K562 (cell line): ENCODE results near the gene PNPLA7. TPM values are rescaled to one million over a fixed set of nuclear protein-coding genes. Genes with fewer than 3 reads are reported as not detected.
"Not testable (repeated sequence)": the region's sequence is repeated elsewhere in the genome, so short reads cannot be mapped to it uniquely, and the experiment has no call there.

Experiments
- ATAC-seq: fragments of 200-7000 bp; cut with Tn5 transposase; 3 replicates; pipeline ENCODE4 v1.9.1; 2020; ENCODE audit warnings: moderate library complexity
- BruUV-seq: library from RNA; stranded (reverse); fragments of 400-500 nt; replicated peaks from 2 replicates; lab custom pipeline; 2021; lab: Mats Ljungman, UMichigan
- CTCF ChIA-PET: fragments of 300-600 bp; formaldehyde crosslinking; extraction: SDS; loops from one replicate; lab custom pipeline; 2021; ENCODE audit warnings: low intra/inter-chr PET ratio; lab: Yijun Ruan, JAX
- POLR2A ChIA-PET: fragments of 300-600, 350-650 bp; sonication (Branson Sonifier 250); formaldehyde crosslinking; extraction: SDS; loops from one replicate; lab custom pipeline; 2021; ENCODE audit warnings: antibody characterized with exemption, inconsistent platforms; lab: Yijun Ruan, JAX
- DNase-seq, 4 experiments: peaks; one replicate each; pipeline versions ENCODE4 v3.0.0 to v3.0.0-alpha.2; 2011 to 2018; ENCODE audit warnings: low spot score in 3 of 4, mixed read lengths in 3 of 4; ENCODE audit errors: extremely low read depth in 1 of 4
- FAIRE-seq: peaks from 2 replicates; lab custom pipeline; 2011; peaks lifted over from hg19 to GRCh38; lab: Jason Lieb, UNC
- H2AFZ ChIP-seq: 2 replicates; pipeline ENCODE4 v1.6.0; 2011; ENCODE audit warnings: low read depth, low read length, control low read depth, inconsistent platforms
- H3K27ac ChIP-seq: fragments of 200-600 bp; 3 replicates; pipeline ENCODE4 v1.8.0; 2011; ENCODE audit warnings: low read depth, mild to moderate bottlenecking, control low read depth, inconsistent platforms, low read length, moderate library complexity, mixed read lengths; ENCODE audit errors: extremely low read depth
- H3K27me3 ChIP-seq, 2 experiments: fragments of 300-600 bp in 1 of 2; 2 replicates in 1 of 2; 3 replicates in 1 of 2; pipeline versions ENCODE4 v1.6.0 to v1.8.0; 2011; ENCODE audit warnings: inconsistent platforms in 2 of 2, low read length in 2 of 2, mild to moderate bottlenecking in 1 of 2, mixed read lengths in 1 of 2, moderate library complexity in 1 of 2; ENCODE audit not compliant: control insufficient read depth in 2 of 2, insufficient read depth in 2 of 2
- H3K36me3 ChIP-seq: fragments of 300-600 bp; 3 replicates; pipeline ENCODE4 v1.8.0; 2011; ENCODE audit warnings: mild to moderate bottlenecking, low read length, inconsistent platforms; ENCODE audit not compliant: control insufficient read depth, insufficient read depth
- H3K4me1 ChIP-seq, 2 experiments: fragments of 200-600 bp in 1 of 2; replicated peaks in 1 of 2; 2 replicates in 1 of 2; 3 replicates in 1 of 2; pipeline versions ENCODE4 v1.5.1 to v1.8.0; 2011; ENCODE audit warnings: inconsistent platforms in 2 of 2, low read length in 2 of 2, mild to moderate bottlenecking in 1 of 2, mixed read lengths in 1 of 2, moderate library complexity in 1 of 2; ENCODE audit not compliant: control insufficient read depth in 2 of 2, insufficient read depth in 2 of 2
- H3K4me2 ChIP-seq: 2 replicates; pipeline ENCODE4 v1.6.1; 2011; ENCODE audit warnings: low read length, control low read depth, inconsistent platforms, mixed read lengths; ENCODE audit not compliant: insufficient read depth
- H3K4me3 ChIP-seq: fragments of 200-600 bp; sonication (generic), shearing (Covaris generic); 2 replicates; pipeline ENCODE4 v1.5.1; 2016; ENCODE audit warnings: control low read depth, inconsistent platforms
- H3K79me2 ChIP-seq: fragments of 200-600 bp; 3 replicates; pipeline ENCODE4 v1.8.0; 2011; ENCODE audit warnings: low read length, inconsistent platforms; ENCODE audit not compliant: control insufficient read depth, insufficient read depth
- H3K9ac ChIP-seq, 2 experiments: 2 replicates each; pipeline versions ENCODE4 v1.6.0 to v1.6.1; 2011; ENCODE audit warnings: low read depth in 2 of 2, low read length in 2 of 2, control low read depth in 1 of 2, inconsistent platforms in 1 of 2, mild to moderate bottlenecking in 1 of 2, mixed read lengths in 1 of 2; ENCODE audit not compliant: insufficient read depth in 1 of 2
- H3K9me1 ChIP-seq: one replicate; pipeline ENCODE4 v1.6.0; 2011; ENCODE audit warnings: inconsistent platforms, mild to moderate bottlenecking, low read length, moderate library complexity; ENCODE audit not compliant: control insufficient read depth, insufficient read depth
- H3K9me3 ChIP-seq: replicated peaks from 2 replicates; pipeline ENCODE4 v1.5.1; 2011; ENCODE audit warnings: low read depth, low read length, inconsistent platforms; ENCODE audit not compliant: control insufficient read depth, insufficient read depth
- H4K20me1 ChIP-seq: replicated peaks from 2 replicates; pipeline ENCODE4 v1.6.1; 2011; ENCODE audit warnings: low read length, inconsistent platforms, mixed read lengths; ENCODE audit not compliant: control insufficient read depth, insufficient read depth
- CCNT2 ChIP-seq: IDR thresholded peaks from 2 replicates; pipeline ENCODE4 v1.6.1; 2011; ENCODE audit warnings: borderline replicate concordance, low read depth, mild to moderate bottlenecking, moderate library complexity, mixed read lengths, low read length; ENCODE audit not compliant: insufficient read length; ENCODE audit errors: extremely low read depth
- HMGN3 ChIP-seq: IDR thresholded peaks from 2 replicates; pipeline ENCODE4 v1.6.1; 2011; ENCODE audit warnings: borderline replicate concordance, low read depth, mild to moderate bottlenecking, mixed read lengths, low read length; ENCODE audit not compliant: insufficient read length; ENCODE audit errors: extremely low read depth
- TAF1 ChIP-seq: IDR thresholded peaks from 2 replicates; pipeline ENCODE4 v1.6.1; 2011; ENCODE audit warnings: mild to moderate bottlenecking, low read length, moderate library complexity; ENCODE audit not compliant: insufficient read depth, control insufficient read depth, severe bottlenecking; ENCODE audit errors: extremely low read depth
- ZNF696 ChIP-seq: fragments of 250-450 bp; sonication (Bioruptor Pico); conservative IDR thresholded peaks from 2 replicates; pipeline ENCODE4 v1.4.0; 2020; ENCODE audit warnings: mild to moderate bottlenecking, moderate library complexity
- WGBS: fragments of 100-300 bp; shearing (Covaris generic); methylation state at CpG from one replicate; pipeline ENCODE4 v1.1.6; 2016; ENCODE audit warnings: low coverage, mixed read lengths; ENCODE audit not compliant: insufficient coverage; ENCODE audit errors: missing lambda C conversion rate; 5-methylcytosine and 5-hydroxymethylcytosine counted together
- in situ Hi-C: fragments of 300-500 bp; cut with MboI; formaldehyde crosslinking; loops from 4 replicates; pipeline ENCODE4 v1.15.0; 2018; ENCODE audit warnings: inconsistent platforms, mixed read lengths
- intact Hi-C: fragments of 100-400 bp; cut with micrococcal nuclease; formaldehyde crosslinking; loops from 2 replicates; pipeline ENCODE4 v1.14.2; 2022
- polyA plus RNA-seq, 8 experiments: library from polyadenylated mRNA; depleted of rRNA in 4 of 8; stranded (reverse) in 5 of 8; unstranded in 3 of 8; fragments of >200 nt; fragmentation: Nextera tagmentation in 2 of 8; fragmentation: Illumina TruSeq in 1 of 8; extraction: Ambion mirVana in 2 of 8; extraction: Trizol in 1 of 8; gene quantifications; 2 replicates each; pipeline versions ENCODE4 v1.2.1 to v1.2.3, GENCODE V29; 2011 to 2014; ENCODE audit warnings: inconsistent platforms in 1 of 8, missing spikeins in 1 of 8
- total RNA-seq, 7 experiments: library from RNA; depleted of rRNA in 6 of 7; stranded (reverse); fragments of >200 nt in 6 of 7; fragmentation: Illumina TruSeq in 2 of 7; extraction: Trizol in 2 of 7; gene quantifications; 2 replicates each; pipeline versions ENCODE4 v1.2.1 to v1.2.3, GENCODE V29; 2011 to 2021; ENCODE audit warnings: low replicate concordance in 1 of 7
- TF ChIP-seq, protein P1 (sequence below), 3 experiments: fragments of 200-800 bp in 1 of 3; sonication (Bioruptor generic) in 1 of 3; sonication (generic) in 1 of 3; formaldehyde crosslinking in 1 of 3; IDR thresholded peaks; 2 replicates each; pipeline versions ENCODE4 v1.6.1 to v1.8.0; 2016 to 2022; ENCODE audit warnings: mild to moderate bottlenecking in 2 of 3, missing compliant biosample characterization in 2 of 3, missing genetic modification characterization in 2 of 3, missing genetic modification reagents in 1 of 3

Gene PNPLA7
- total and polyA plus RNA-seq, 9 of the 15 experiments (the other 6 are each of a cell fraction or from before 2014, with no cell fraction given), result 0.01 to 0.85 (median 0.19) TPM; not detected in 1

DNA sequence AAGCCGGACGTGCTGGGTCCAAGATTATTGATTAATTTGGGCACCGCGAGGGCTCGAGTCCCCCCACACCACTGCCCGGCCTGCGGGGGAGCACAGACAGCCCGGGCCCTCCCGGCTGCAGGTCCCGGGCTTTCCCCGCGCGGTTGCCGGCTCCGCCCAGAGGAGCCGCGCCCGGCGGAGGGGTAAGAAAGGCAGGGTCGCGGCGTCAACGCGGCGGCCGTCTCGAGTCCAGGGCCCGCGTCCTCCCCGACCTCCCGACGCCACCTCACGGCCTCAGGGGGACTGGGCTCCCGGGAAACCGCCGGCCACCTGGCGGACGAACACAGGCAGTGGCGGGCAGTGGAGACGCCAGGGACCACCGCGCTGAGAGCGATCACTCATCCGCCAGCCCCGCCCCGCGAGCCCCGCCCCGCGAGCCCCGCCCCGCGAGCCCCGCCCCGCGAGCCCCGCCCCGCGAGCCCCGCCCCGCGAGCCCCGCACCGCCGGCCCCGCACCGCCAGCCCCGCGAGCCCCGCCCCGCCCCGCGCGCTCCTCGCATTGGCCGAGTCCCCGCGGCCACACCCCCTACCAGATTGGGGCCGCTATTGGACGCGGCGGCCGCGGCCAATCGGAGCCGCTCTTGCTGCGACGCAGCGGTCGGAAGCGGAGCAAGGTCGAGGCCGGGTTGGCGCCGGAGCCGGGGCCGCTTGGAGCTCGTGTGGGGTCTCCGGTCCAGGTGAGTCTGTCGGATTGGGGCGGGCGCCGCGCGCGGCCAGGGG, 1.2 kb upstream of the PNPLA7 start, which contains the start of gene MRPL41 (continued):
- TF ChIP-seq HMGN3 (peak; percentile 47), ZNF696 (no peak), TAF1 (peak; percentile 81), CCNT2 (peak; percentile 26)

DNA sequence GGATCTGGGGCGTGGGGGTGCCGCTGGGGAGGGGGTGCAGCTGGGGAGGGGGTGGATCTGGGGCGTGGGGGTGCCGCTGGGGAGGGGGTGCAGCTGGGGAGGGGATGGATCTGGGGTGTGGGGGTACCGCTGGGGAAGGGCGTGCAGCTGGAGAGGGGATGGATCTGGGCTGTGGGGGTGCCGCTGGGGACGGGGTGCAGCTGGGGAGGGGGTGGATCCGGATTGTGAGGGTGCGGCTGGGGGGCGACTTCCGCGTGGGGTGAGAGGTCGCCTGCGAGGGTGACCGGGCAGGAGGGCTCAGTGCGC, 709 bp upstream of the PNPLA7 start:
- H3K9ac ChIP-seq, result peak overlapping the region; percentile 64 to 94; a peak in 3 of 4 replicates
- peak overlapping the region; percentile 61 for H3K4me2 ChIP-seq
- WGBS, result no CpG with 5 or more reads among the region's 17 CpGs
- peaks cover 2 to 36% of the 10 kb centered on the region in 2 experiments; a peak in 4 of 5 replicates for H3K4me1 ChIP-seq
- H3K27me3 ChIP-seq, BruUV-seq, CTCF ChIA-PET, H3K9me3 ChIP-seq, H4K20me1 ChIP-seq, FAIRE-seq, H3K9me1 ChIP-seq, ATAC-seq, in situ Hi-C loops, DNase-seq: not testable (repeated sequence)
- intact Hi-C loops, result loop anchor here (10.0 kb wide), 1 partner anchor 124 kb away; no protein-coding TSS in a partner anchor
- H2AFZ ChIP-seq, result peak overlapping the region; percentile 76
- H3K4me3 ChIP-seq, result peak overlapping the region; percentile 56
- peaks cover 33% of the 10 kb centered on the region for H3K36me3 ChIP-seq
- H3K27ac ChIP-seq, result peak overlapping the region; percentile 67; the same call in 2 of the 3 replicates
- POLR2A ChIA-PET, result interaction anchor here (1.5 kb wide), 1 partner anchor 16 kb away, joined by 6 read pairs; no protein-coding TSS in a partner anchor
- TF ChIP-seq, protein P1, sequence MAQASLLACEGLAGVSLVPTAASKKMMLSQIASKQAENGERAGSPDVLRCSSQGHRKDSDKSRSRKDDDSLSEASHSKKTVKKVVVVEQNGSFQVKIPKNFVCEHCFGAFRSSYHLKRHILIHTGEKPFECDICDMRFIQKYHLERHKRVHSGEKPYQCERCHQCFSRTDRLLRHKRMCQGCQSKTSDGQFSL (CRISPR knock-in tag; IDR thresholded peaks at IDR 0.05), result not testable (repeated sequence)
- TF ChIP-seq, protein P1 (tag; IDR thresholded peaks at IDR 0.05), result peak in 1 of 2 experiments; percentile 71; a peak in 2 of 4 replicates
- H3K79me2 ChIP-seq, result peaks cover 18% of the 10 kb centered on the region
